CD4-positive, alpha-beta T cell treated with Interleukin-12 subunit alpha and Interleukin-12 subunit beta, for 1 hour (primary cell): ENCODE measurements around the gene MMP20.

ENCODE experiments used
- DNase-seq: peaks from one replicate; pipeline ENCODE4 v3.0.0-alpha.2; 2020

The MMP20 gene

DNA sequence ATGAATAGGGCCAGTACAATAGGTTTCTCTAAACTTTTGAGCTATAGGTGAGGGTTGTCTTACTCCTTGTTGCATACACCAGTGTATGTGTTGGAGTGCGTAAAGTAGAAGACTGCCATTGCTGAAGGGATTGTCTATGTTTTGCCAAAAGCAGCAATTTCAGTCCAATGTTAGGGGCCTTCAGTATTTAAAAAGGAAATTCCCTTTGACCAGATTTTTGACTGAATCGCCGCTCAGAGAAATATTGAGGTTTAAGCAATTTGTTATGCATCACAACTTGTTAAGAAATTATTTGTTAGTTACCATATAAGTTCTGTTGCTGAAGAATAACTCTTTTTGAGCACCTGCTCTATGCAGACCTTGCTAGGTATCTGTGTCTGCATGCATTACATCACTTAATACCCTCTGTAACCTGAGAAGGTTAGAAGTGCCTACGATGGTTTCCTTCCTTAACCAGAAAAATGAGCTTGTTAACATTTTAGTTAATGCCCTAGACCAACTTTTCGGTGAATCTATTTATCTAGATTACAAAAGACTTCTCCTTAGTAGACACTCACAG lies 33.9 kb downstream of the MMP20 start:
- DNase-seq, result no peak

DNA sequence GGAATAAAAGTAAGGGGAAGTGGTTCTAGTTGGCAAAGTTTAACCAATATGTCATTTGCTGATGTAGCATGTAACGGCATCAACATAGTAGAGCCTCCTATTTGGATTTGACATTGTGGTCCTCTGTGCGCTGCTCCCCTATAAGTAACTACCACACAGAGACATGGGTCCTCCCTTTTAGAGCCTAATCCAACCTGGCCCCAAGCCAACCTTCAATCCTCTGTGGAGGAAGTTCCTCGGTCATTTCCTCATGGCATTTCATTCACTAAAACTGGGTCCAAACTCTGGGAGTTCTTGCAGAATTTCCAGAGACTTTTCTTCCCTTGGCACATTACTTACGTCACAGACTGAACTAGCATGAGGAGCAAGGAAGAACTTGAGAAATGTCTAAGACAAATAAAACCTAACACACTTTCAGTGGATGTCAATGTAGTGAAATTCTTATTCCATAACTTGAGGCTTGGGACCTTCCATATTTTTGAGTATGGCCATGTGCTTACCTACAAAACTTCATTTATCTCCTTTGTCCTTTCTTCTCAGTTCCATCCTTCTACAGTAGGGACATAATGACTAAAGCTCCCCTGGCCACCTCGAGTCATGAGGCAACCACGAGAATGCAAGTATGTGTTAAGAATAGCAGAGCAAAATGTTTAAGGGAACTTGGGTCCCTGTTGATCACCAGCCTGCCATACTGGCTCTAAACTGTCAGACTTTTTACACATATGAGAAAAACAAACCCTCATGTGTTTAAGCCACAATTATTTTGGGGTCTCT lies 34.7 kb downstream of the MMP20 start:
- no peak for DNase-seq

DNA sequence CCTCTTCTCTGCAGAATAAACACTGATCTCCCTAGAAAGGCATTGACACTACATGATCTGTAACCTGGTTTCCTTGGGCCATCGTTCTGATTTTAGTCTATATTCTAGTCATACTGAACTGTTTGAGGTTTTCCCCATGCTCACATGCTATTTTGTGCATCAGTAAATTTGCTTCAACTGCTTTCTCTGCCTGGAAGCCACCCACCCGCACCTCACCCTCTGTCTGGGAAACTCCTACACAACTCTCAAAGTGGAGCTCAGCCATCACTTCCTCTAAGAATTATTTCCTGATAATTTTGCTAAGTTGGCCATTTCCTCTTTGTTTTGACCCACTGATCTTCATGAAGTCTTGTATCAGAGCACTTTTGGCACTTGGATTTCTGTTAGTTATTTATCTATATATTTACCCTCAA lies 36.1 kb downstream of the MMP20 start:
- DNase-seq, result no peak

DNA sequence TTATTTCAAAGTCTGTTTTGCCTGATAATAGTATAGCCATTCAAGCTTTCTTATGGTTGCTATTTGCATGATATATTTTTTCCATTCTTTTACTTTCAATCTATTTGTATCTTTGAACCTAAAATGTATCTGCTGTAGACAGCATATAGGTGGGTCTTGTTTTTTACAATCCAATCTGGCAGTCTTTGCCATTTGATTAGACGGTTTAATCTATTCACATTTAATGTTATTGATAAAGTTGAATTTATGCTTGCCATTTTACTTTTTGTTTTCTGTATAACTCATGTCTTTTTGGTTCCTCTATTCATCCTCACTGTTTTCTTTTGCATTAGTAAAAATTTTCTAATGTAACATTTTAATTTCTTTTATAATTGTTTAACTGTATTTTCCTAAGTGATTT lies 37.4 kb downstream of the MMP20 start:
- no peak for DNase-seq

DNA sequence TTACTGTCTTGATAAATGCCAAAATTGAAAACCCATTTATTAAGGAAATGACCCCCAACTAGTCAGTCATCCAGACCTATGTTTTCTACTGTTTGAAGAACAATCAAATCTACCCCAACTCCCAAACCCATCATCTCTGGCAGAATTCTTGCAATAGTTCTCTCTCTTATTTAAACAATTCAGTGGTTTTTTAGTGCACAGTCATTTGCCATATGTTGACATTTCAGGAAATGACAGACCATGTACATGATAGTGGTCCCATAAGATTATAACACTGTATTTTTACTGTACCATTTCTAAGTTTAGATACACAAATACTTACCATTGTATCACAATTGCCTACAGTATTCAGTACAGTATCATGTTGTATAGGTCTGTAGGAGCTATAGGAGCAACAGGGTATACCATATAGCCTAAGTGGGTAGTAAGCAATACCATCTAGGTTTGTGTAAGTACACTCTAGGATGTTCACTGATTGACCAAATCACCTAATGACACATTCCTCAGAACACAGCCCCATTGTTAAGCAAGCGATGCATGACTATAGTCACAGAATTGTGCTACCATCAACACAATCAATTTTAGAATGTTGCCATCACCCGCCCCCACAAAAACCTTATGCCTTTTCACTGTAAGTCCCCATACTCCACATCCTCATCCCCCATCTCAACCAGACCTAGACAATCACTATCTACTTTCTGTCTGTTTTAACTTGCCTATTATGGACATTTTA lies 41.8 kb downstream of the MMP20 start:
- DNase-seq, result no peak

DNA sequence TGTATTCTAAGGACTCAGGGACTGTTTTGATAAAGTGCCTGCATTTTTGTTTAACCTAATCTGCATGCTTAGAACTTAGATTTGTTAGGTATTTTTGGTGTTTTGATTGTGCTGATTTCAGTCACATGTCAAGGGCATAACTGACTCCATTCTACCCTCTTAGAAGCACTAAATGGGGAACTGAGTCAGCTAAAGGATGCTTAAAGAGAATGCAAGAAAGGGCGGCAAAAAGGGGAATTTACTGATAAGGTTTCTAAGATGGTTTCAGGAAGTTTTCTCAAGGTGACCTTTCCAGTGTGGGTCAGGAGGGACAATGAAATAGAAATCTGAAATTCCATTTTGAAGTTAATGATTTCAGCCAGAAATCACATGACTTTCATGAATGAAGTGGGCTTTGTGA lies 43.0 kb downstream of the MMP20 start:
- no peak for DNase-seq

DNA sequence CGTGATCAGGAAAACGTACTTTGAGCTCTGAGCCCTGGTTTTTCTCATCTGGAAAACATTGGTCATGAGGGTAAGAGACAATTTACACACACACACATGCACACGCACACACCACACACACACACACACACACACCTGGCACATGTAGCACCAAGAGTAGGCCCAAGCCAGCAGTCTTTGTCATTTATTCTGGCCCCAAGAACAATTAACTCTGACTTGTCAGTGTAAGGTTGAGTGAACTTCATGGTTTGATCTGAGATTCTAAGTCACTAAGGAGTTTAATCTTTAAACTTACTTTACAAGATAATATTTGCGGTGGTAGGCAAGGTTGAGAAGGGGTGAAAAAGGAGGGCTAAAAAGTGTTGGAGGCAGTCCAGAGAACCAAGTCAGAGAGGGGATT lies 44.1 kb downstream of the MMP20 start:
- no peak for DNase-seq

DNA sequence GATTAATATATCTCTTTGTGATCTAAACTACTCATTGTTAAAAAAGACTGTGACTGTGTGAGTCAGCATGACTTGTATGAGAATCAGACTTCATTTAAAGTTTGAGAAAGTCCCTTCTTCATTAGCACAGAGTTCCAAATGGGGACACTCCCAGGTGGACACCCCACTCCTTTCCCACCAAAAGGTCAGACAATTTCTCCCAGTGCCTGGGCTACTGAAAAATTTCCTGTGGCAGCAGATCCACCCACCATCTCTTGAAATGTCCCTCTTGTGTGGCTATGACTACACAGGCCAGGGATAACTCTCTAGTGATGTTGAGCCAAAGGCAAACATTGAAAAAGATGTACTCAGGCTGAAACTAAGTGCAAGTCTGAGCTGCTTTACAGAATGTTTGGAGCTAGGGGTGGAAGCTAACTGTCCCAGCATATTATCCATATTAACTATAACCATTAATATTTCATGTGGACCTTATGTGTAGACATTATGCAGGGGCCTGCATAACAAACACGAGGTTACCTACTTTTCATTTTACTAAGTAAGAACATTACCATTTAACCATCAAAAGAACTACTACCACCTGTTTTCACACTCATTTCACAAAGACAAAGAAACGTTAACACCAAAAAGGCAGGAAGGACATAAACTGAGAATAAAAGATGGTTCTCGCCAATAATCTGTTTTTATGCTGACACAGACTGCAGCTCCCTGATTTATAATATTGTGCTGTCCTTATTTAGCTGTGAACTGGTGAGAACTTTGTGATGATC lies 44.8 kb downstream of the MMP20 start:
- DNase-seq, result no peak

DNA sequence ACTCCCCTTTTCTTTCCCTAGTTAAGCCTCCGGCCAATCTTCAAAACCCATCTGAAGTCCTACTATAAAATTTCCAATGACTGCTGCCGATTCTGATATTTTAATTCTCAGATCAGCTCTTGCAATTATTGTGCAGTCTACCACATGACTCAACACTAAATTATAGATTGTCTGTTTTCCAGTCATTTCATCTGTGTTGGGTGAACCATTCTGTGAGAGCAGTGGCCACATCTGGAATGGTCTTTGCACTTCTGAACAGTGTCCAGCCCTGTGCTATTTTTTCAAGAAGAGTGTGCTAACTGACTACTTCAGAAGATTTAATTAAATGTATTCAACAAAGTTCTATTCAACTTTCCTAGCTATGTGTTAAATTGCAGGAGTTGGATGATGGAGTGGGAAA lies 47.4 kb downstream of the MMP20 start:
- DNase-seq, result no peak

DNA sequence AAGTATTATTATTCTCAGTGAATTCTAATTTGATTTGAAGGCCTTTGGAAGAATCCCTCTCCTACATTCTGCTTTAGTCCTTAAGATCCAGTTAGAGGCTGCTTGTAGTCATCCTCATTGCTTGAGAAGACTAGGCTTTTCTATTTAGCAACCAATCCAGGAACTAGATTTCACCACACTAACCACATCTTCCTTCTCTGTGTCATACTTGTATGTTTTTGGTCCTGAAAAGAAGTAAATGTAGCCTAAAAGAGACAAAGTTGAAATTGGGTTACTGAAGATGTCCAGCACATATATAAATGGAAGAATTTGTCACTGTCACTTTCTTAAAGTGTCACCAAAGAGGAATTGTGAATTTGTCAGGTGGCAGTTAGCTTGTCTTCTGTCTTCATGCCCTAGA lies 48.0 kb downstream of the MMP20 start:
- peak; percentile 11 for DNase-seq

DNA sequence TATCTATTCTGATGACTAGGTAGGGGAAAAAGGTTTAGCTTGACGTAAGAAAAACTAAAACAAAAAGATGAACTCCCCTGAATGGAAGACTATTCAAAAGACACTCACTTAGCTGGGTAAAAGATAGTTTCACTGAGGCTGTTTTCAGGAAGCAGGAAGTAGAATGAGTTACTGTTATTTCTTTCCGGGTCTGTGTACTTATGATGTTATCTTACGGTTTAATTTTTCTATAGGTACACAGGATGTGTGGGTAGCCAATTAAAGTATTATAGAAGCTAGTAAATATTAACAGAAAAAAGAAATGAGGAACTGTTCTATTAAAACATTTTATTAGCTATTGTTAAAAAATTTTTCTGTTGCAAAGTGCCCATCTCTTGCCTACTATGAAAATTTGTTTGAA lies 48.8 kb downstream of the MMP20 start:
- peak; percentile 7 for DNase-seq

DNA sequence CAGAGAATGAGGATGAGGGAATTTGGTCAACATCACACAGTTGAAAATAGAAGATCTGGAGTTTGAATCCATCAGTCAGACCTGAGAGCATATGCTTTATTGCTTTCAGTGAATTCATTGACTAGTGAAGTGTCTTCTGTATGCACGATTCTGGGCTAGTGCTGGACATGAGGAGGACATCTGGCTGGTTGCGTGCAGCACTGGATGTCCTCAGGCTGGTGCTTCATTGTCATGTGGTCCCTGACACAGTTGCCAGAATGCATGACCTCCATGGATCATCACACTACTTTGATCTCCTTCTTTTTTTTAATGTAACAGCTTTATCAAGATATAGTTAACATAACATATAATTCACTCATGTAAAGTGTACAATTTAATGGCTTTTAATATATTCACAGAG lies 50.1 kb downstream of the MMP20 start:
- no peak for DNase-seq

DNA sequence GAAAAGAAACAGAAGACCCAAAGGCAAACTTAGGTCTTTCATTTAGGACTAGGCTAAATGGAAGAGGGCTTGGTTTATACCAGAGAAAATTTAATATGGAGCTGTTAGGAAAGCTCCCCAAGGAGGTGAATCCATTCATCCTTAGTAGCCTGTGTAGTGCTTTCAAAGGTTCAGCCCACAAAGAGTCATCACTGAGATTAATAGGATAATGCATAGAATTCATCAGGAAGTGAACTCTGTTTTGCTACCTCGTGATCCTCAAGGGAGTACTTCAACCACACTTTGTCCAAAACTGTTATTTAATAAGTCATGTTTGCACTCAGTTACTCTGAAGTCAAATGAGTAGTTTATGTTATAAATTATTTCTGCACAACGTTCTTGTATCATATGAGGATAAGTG lies 51.3 kb downstream of the MMP20 start:
- no peak for DNase-seq

DNA sequence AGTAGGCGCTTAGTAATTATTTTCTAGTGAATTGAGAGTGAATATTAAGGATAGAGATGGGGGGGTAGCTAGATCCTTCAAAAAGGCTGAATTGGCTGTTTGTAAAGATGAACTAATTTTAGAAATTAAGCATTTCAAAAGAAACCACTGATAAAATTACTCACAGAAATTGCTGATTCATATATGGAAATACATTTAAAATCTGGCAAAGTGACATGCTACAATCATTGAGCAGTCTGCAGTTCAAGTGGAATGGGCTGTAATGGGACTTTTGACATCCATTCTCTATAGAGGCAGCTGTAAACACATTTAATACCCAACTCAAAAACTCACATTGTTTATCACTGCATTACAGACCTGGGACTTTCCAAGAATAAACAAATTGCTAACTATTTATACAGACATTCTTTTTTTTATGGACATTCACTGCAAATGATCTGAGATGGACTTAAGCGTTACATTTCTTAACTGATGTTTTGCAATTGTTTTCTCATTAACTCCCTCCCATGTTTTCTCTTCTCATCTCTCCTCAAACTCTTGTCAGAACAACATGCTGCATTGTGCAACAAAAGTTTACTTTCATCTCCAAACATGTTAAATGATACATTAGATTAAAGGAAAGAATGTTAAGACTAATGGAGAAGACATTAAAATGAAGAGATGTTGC lies 52.4 kb downstream of the MMP20 start:
- DNase-seq, result no peak

DNA sequence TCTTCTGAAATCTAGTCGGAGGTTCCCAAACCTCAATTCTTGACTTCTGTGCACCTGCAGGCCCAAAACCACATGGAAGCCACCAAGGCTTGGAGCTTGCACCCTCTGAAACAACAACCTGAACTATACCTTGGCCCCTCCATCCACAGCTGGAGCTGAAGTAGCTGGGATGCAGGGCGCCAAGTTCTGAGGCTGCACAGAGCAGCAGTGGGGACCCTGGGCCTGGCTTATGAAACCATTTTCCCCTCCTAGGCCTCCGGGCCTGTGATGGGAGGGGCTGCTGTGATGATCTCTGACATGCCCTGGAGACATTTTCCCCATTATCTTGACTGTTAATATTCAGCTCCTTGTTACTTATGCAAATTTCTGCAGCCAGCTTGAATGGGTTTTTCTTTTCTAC lies 56.3 kb downstream of the MMP20 start:
- DNase-seq, result no peak

DNA sequence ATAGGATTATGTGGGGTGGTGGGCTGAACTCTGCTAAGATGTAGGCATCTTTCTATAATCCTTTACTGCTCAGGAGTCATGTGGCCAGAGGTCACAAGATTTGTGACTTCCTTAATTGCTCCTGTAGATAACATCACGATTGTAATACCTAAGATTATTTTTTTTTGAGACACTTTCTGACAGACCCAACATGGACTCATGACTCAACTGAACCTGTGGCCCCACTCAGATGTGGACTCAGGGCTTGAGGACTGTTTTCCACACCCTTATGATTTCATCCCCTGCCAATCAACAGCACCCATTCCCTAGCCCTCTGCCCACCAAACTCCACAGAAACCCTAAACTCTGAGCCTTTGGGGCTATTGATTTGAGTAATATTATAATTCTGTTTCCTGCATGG lies 59.0 kb downstream of the MMP20 start:
- DNase-seq, result no peak

DNA sequence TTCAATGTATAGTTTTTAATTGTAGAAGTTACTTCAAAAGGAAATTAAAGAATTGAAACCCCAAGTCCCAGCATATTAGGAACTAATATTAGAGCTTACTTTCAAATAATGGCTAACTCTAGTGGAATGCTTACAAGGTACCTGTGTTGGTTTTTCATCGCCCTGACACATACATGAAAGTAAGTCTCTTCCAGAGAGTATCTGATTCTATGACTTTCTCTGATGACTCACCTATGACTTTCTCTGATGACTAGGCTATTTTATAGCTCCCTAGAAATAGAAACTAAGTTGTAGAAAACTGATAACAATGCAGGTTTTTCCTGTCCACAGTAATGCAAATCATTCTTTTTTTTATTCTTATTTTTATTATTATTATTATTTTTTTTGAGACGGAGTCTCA lies 61.0 kb downstream of the MMP20 start:
- no peak for DNase-seq

DNA sequence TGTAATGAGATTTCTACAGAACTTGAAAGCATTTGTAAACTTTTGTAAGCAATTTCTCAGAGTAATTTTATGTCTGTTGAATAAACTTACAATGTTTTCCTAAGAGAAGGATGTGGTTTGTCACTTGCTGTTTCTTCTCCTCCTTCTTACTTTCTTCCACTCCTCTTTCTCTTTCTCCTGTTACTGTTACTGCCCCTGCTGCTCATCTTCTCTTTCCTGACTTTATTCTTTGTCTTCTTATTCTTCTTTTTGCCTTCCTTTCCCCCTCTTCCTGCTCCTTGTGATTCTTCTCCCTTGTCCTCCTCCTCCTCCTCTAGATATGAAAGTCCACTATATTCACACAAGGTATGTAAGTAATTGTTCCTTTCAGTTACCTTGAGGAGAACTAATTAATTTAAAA lies 63.5 kb downstream of the MMP20 start:
- no peak for DNase-seq

DNA sequence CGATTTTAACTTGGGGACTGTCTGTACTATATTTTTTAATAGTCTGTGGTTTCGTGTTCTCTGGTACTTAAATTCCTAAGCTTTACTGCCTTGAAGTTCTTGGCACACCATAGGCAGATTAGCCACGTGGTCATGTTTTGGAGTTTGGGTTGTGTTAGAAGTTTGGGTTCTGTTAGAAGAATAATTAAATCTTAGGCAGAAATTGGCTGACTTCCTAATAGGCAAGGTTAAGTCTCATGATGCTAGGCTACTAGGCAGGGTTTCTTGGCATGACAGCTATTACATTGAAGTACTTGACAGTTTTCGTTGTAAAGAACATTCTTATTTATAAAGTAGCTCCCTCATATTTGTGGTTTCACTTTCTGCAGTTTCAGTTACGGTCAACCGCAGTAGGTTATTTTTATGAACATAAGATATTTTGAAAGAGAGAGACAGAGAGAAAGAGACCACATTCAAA lies 64.5 kb downstream of the MMP20 start:
- peak; percentile 33 for DNase-seq

DNA sequence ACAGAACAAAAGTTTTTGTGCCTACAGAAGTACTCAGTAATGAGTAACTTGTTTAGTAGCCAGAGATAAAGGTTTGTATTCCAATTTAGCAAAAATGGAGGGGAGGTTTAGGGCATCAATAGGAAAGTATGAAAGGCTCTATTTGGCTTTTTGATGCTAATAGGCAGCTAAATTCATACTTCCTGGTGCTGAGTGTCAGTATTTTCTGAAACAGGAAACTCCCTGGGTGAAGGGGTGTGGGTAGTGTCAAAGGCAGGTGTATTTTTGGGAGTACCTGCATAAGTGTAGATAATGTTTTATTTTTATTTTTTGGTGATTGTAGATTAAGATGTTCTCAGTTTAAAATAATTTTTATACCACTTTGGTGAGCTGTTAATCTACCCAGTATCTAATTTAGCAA lies 65.3 kb downstream of the MMP20 start:
- peak; percentile 33 for DNase-seq

DNA sequence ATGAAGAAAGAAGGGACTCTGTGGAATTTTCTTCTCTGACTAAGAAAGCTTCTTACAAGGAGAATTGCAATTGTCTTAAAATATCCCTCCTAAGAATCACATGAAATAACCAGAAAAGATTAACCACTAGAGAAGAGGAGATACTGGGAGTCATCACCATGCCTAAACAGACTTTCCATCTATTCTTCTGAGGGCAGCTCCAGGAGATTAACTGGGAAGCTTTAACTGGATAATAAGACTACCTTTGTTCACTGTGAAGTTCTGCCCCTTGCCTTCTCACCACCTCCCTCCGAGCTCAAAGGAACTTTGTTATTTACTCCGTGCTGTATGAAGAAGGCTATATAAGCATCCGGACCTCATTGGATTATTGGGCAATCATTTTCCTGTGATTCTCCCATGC lies 70.0 kb downstream of the MMP20 start:
- DNase-seq, result no peak

DNA sequence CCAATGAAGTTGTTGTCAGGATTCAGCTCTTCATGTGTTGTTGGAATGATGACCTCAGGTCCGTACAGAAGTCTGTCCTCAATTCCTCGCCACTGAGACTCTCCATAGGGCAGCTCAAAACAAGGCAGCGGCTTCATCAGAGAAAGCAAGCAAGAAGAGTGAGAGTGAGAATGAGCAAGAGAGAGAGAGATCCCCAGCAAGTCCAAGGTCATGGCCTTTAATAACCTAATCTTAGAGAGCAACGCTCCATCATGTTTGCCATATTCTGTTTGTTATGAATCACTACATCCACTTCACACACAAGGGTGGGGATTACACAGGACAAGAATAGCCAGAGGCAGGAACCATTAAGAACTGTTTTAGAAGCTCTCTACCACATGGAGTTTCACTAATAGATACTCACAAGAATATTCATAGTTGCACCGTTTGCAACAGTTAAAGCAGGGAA lies 71.3 kb downstream of the MMP20 start:
- DNase-seq, result no peak
